NT2/D1 (cell line): ENCODE results near the gene PCTP.

Source experiments
- SUZ12 ChIP-seq: IDR thresholded peaks from 2 replicates; pipeline ENCODE4 v1.6.1; 2011; ENCODE audit not compliant: insufficient read length, insufficient read depth; ENCODE audit errors: extremely low read depth
- YY1 ChIP-seq: IDR thresholded peaks from 2 replicates; pipeline ENCODE4 v1.6.1; 2011; ENCODE audit not compliant: insufficient read length, insufficient read depth
- ZNF274 ChIP-seq: IDR thresholded peaks from 2 replicates; pipeline ENCODE4 v1.6.1; 2011; ENCODE audit warnings: mild to moderate bottlenecking, low read depth, low read length

- no peak for TF ChIP-seq YY1
- no peak for TF ChIP-seq SUZ12
- no peak for TF ChIP-seq ZNF274
These were observed 9.9 kb downstream of the PCTP start for GRCh38 chr17:55760643-55761355.
